ENCODE results near the gene USH1C. TPM values are rescaled to one million over a fixed set of nuclear protein-coding genes. Genes with fewer than 3 reads are reported as not detected.

USH1C gene
- total and polyA plus RNA-seq, 8 donors = 4.8 to 107 (median 22.2) TPM

DNA sequence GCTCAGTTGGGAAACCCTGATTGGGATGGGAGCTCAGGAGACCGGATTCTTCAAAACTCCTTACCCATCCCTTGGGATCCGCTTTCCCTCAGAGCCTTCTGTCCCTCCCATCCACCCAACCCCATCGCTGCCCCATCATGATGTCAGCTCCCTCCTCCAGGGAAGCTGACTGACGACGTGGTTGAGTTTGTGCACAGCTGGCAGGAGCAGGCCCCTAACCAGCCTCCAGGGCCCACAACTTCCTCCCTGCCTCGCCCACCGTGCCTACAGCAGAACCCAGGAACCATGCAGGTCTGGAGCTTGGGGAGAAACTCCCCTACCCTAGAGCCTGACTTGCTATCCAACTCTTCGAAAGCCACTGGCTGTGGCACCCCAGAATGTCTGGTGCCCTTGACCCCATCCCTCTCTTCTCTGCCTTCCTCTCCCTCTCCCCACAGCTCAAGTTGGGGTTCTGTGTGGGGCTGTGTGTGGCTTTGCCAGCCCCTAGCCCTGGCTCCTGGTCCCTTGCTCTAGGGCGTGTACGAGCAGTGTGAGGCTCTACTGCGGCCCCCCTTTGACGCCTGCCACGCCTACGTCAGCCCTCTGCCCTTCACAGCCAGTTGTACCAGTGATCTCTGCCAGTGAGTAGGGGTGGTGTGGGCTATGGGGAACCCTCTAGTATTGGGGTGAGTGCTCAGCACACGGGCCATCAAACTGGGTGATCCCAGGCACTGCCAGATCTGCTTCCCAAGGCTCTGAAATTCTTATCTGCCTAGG, 14.0 kb upstream of the USH1C start:
- Histone ChIP-seq H3K27ac (no peak overlapping the region), H3K9me3 (no peaks in the 10 kb centered on the region), H3K4me1 (no peaks in the 10 kb centered on the region), H3K27me3 (peaks cover 0 to 15% (median 0%) of the 10 kb centered on the region in 3 donors), H3K36me3 (no peaks in the 10 kb centered on the region), H3K4me3 (no peak overlapping the region)
- DNase-seq = no peak
- 78 to 87% (median 84%) methylated on average over 15 of the region's 15 CpGs for WGBS, 5 donors
- intact Hi-C loops (cut with DNase I; ENCODE audit: low total_unique reads) = no loop called here
- no peak for TF ChIP-seq POLR2A (IDR thresholded peaks at IDR 0.05)

DNA sequence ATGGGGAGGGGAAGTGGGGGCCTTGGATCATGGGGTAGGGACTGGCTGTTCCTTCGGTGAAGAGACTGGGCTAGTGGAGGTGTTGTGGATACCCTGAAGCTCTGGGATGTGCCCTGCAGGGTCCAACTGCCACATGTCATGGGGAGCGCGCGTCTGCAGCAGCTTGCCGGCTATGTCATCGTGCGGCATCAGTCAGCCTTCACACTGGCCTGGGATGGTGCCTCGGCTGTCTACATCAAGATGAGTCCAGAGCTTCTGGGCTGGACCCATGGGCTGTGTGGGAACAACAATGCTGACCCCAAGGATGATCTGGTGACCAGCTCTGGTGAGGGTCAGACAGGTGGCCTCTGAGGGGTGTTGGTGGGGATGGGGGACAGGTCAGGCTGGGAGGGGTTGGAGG, 12.8 kb upstream of the USH1C start:
- DNase-seq = no peak
- no peak overlapping the region for H3K27ac ChIP-seq
- intact Hi-C loops (cut with DNase I; ENCODE audit: low total_unique reads) = no loop called here
- H3K4me1 ChIP-seq = no peaks in the 10 kb centered on the region
- no peak overlapping the region for H3K4me3 ChIP-seq
- 82 to 92% (median 91%) methylated on average over 4 to 8 of the region's 8 CpGs for WGBS, 5 donors
- H3K9me3 ChIP-seq = no peaks in the 10 kb centered on the region
- no peaks in the 10 kb centered on the region for H3K36me3 ChIP-seq
- H3K27me3 ChIP-seq = peaks cover 0 to 26% (median 0%) of the 10 kb centered on the region in 3 donors
- TF ChIP-seq, protein P1, sequence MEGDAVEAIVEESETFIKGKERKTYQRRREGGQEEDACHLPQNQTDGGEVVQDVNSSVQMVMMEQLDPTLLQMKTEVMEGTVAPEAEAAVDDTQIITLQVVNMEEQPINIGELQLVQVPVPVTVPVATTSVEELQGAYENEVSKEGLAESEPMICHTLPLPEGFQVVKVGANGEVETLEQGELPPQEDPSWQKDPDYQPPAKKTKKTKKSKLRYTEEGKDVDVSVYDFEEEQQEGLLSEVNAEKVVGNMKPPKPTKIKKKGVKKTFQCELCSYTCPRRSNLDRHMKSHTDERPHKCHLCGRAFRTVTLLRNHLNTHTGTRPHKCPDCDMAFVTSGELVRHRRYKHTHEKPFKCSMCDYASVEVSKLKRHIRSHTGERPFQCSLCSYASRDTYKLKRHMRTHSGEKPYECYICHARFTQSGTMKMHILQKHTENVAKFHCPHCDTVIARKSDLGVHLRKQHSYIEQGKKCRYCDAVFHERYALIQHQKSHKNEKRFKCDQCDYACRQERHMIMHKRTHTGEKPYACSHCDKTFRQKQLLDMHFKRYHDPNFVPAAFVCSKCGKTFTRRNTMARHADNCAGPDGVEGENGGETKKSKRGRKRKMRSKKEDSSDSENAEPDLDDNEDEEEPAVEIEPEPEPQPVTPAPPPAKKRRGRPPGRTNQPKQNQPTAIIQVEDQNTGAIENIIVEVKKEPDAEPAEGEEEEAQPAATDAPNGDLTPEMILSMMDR (IDR thresholded peaks at IDR 0.05) = no peak
- TF ChIP-seq EP300 (IDR thresholded peaks at IDR 0.05) (no peak), POLR2A (IDR thresholded peaks at IDR 0.05) (no peak), POLR2AphosphoS5 (IDR thresholded peaks at IDR 0.05) (no peak)

DNA sequence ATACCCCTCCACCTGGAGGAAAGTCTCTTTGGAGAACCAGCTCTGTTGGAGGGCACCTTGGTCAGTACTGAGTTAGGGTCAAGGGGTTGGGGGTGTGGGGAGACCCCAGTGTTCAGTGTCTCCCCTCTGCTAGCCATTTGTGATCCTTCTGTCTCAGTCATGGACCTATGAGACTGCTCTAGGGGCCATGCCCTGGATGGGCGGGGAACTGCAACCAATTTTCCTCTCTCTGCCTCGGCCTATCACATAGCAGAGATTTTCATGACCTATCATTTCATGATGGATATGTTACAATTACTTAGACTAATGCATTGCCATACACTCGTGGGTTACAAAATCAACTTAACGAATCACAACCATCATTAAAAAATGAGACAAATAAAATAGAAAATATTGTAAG, 10.3 kb upstream of the USH1C start:
- Histone ChIP-seq H3K4me3 (no peak overlapping the region), H3K27me3 (peaks cover 0 to 39% (median 0%) of the 10 kb centered on the region in 3 donors), H3K27ac (no peak overlapping the region), H3K9me3 (no peaks in the 10 kb centered on the region), H3K36me3 (no peaks in the 10 kb centered on the region), H3K4me1 (no peaks in the 10 kb centered on the region)
- intact Hi-C loops (cut with DNase I; ENCODE audit: low total_unique reads) = no loop called here
- DNase-seq = no peak
- TF ChIP-seq POLR2A (IDR thresholded peaks at IDR 0.05) (no peak), POLR2AphosphoS5 (IDR thresholded peaks at IDR 0.05) (no peak), EP300 (IDR thresholded peaks at IDR 0.05) (no peak)
- TF ChIP-seq, protein P1 (IDR thresholded peaks at IDR 0.05) = no peak
- WGBS, 5 donors = 79 to 89% (median 87%) methylated on average over 4 of the region's 4 CpGs

DNA sequence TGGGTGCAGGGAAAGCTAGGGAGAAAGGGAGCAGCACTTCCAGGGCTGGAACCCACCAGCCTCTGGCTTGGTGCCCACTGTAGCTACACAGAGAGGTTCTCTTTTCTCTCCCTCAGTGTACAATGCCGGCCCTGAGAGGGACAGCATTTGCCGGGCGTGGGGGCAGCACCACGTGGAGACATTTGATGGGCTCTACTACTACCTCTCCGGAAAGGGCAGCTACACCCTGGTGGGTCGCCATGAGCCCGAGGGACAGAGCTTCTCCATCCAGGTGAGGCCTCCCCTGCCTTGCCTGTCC, 9.0 kb upstream of the USH1C start:
- no peak for DNase-seq
- H3K9me3 ChIP-seq = no peaks in the 10 kb centered on the region
- H3K36me3 ChIP-seq = no peaks in the 10 kb centered on the region
- intact Hi-C loops (cut with DNase I; ENCODE audit: low total_unique reads) = no loop called here
- TF ChIP-seq, protein P1 (IDR thresholded peaks at IDR 0.05) = no peak
- TF ChIP-seq EP300 (IDR thresholded peaks at IDR 0.05) (no peak), POLR2AphosphoS5 (IDR thresholded peaks at IDR 0.05) (no peak), POLR2A (IDR thresholded peaks at IDR 0.05) (no peak)
- 83 to 90% (median 85%) methylated on average over 6 to 7 of the region's 7 CpGs for WGBS, 5 donors
- no peak overlapping the region for H3K27ac ChIP-seq
- peaks cover 0 to 50% (median 0%) of the 10 kb centered on the region in 3 donors for H3K27me3 ChIP-seq
- no peaks in the 10 kb centered on the region for H3K4me1 ChIP-seq
- no peak overlapping the region for H3K4me3 ChIP-seq
